Body of pancreas (tissue), 4 donors: ENCODE results near the gene ERC1. TPM values are rescaled to one million over a fixed set of nuclear protein-coding genes. Genes with fewer than 3 reads are reported as not detected.
A peak's percentile ranks its signal among the peaks of the same experiment; 100 is the strongest.

Experiments used
- ATAC-seq: fragments of 150-250 bp; one replicate; pipeline ENCODE4 v1.9.1; 2016
- DNase-seq, 4 donors: peaks; one replicate each; pipeline ENCODE4 v3.0.0-alpha.2; 2019
- H3K27ac ChIP-seq, 4 donors: fragments of 200-600 bp; sonication (generic); 1 replicate in 3 of 4; 2 replicates in 1 of 4; pipeline versions ENCODE4 v1.5.1 to v1.6.1; 2016 to 2019; ENCODE audit warnings: mild to moderate bottlenecking in 1 of 4, mixed read lengths in 1 of 4, moderate library complexity in 1 of 4
- H3K27me3 ChIP-seq, 2 donors: fragments of 200-600 bp; sonication (generic); one replicate each; pipeline ENCODE4 v1.6.0; 2016; ENCODE audit warnings: mild to moderate bottlenecking in 1 of 2
- H3K36me3 ChIP-seq, 2 donors: fragments of 200-600 bp; sonication (generic); replicated peaks in 1 of 2; 2 replicates each; pipeline ENCODE4 v1.5.1; 2016; ENCODE audit warnings: low read depth in 2 of 2; ENCODE audit not compliant: insufficient read depth in 1 of 2
- H3K4me1 ChIP-seq: fragments of 200-600 bp; sonication (generic); one replicate; pipeline ENCODE4 v1.6.0; 2016
- H3K4me3 ChIP-seq, 2 donors: fragments of 200-600 bp; sonication (generic); 1 replicate in 1 of 2; 2 replicates in 1 of 2; pipeline ENCODE4 v1.5.1; 2016 to 2019
- H3K9me3 ChIP-seq, 3 donors: fragments of 200-600 bp; sonication (generic); 1 replicate in 2 of 3; 2 replicates in 1 of 3; pipeline ENCODE4 v1.5.1; 2016
- CTCF ChIP-seq, 7 experiments: fragments of 450-650 bp in 4 of 7; fragments of 200-600 bp in 3 of 7; sonication (generic) in 3 of 7; IDR thresholded peaks; one replicate each; pipeline ENCODE4 v1.5.1; 2016 to 2019; ENCODE audit warnings: antibody characterized with exemption in 7 of 7
- POLR2A ChIP-seq, 3 donors: fragments of 450-650 bp; IDR thresholded peaks; one replicate each; pipeline ENCODE4 v1.6.1; 2016; ENCODE audit warnings: antibody characterized with exemption in 3 of 3, mild to moderate bottlenecking in 2 of 3
- WGBS, 2 donors: methylation state at CpG; one replicate each; pipeline ENCODE4 v1.1.5; 2017; 5-methylcytosine and 5-hydroxymethylcytosine counted together
- intact Hi-C: fragments of 100-400 bp; cut with DNase I; formaldehyde crosslinking; loops from one replicate; pipeline ENCODE4 v1.15.1; 2023
- total RNA-seq, 2 donors: library from RNA; depleted of rRNA; stranded (reverse); fragments of >200 nt; gene quantifications; one replicate each; pipeline ENCODE4 v1.1.0, GENCODE V29; 2016

ERC1 gene
- total RNA-seq, 2 donors from 2014 or later: 20.8 to 29.0 TPM

GRCh38 chr12:1201030-1201429, 210.0 kb downstream of the ERC1 start:
- Histone ChIP-seq H3K27ac (no peak overlapping the region), H3K36me3 (no peaks in the 10 kb centered on the region), H3K9me3 (no peaks in the 10 kb centered on the region), H3K27me3 (no peaks in the 10 kb centered on the region), H3K4me1 (peaks cover 6% of the 10 kb centered on the region), H3K4me3 (no peak overlapping the region)
- WGBS, 2 donors: 89% methylated on average over 2 of the region's 2 CpGs
- no peak for TF ChIP-seq POLR2A (IDR thresholded peaks at IDR 0.05)
- TF ChIP-seq CTCF (IDR thresholded peaks at IDR 0.05): no peak
- DNase-seq: no peak
- intact Hi-C loops: no loop called here
- no peak for ATAC-seq

- 96 to 97% methylated on average over 1 of the region's 1 CpG for WGBS, 2 donors
- H3K4me3 ChIP-seq: no peak overlapping the region
- TF ChIP-seq CTCF (IDR thresholded peaks at IDR 0.05) (no peak), POLR2A (IDR thresholded peaks at IDR 0.05) (no peak)
- H3K4me1 ChIP-seq: peaks cover 6% of the 10 kb centered on the region
- ATAC-seq (no peak), DNase-seq (no peak)
- H3K27me3 ChIP-seq: no peaks in the 10 kb centered on the region
- intact Hi-C loops: no loop called here
- H3K27ac ChIP-seq: no peak overlapping the region
- H3K36me3 ChIP-seq: no peaks in the 10 kb centered on the region
- H3K9me3 ChIP-seq: no peaks in the 10 kb centered on the region
Measured at GRCh38 chr12:1201886-1202285, 210.9 kb downstream of the ERC1 start.

GRCh38 chr12:1203735-1204019, 212.7 kb downstream of the ERC1 start:
- Histone ChIP-seq H3K9me3 (no peaks in the 10 kb centered on the region), H3K4me1 (peaks cover 6% of the 10 kb centered on the region), H3K36me3 (no peaks in the 10 kb centered on the region), H3K27ac (no peak overlapping the region), H3K4me3 (no peak overlapping the region), H3K27me3 (no peaks in the 10 kb centered on the region)
- DNase-seq: no peak
- intact Hi-C loops: no loop called here
- TF ChIP-seq CTCF (IDR thresholded peaks at IDR 0.05) (no peak), POLR2A (IDR thresholded peaks at IDR 0.05) (no peak)
- no peak for ATAC-seq

- no peaks in the 10 kb centered on the region for H3K9me3 ChIP-seq
- 48 to 62% methylated on average over 6 of the region's 6 CpGs for WGBS, 2 donors
- H3K27ac ChIP-seq: peak overlapping the region in 2 of 4 donors; percentile 16 to 42
- ATAC-seq (no peak), DNase-seq (no peak)
- TF ChIP-seq CTCF (IDR thresholded peaks at IDR 0.05): no peak
- no peak for TF ChIP-seq POLR2A (IDR thresholded peaks at IDR 0.05)
- peaks cover 3% of the 10 kb centered on the region for H3K4me1 ChIP-seq
- no peaks in the 10 kb centered on the region for H3K27me3 ChIP-seq
- no peaks in the 10 kb centered on the region for H3K36me3 ChIP-seq
- intact Hi-C loops: no loop called here
- no peak overlapping the region for H3K4me3 ChIP-seq
Measured at GRCh38 chr12:1204581-1205121, 213.6 kb downstream of the ERC1 start.

- Histone ChIP-seq H3K9me3 (no peaks in the 10 kb centered on the region), H3K4me1 (no peaks in the 10 kb centered on the region), H3K36me3 (no peaks in the 10 kb centered on the region), H3K27me3 (no peaks in the 10 kb centered on the region), H3K4me3 (no peak overlapping the region), H3K27ac (no peak overlapping the region)
- WGBS, 2 donors: 66 to 67% methylated on average over 4 of the region's 4 CpGs
- intact Hi-C loops: no loop called here
- ATAC-seq (no peak), DNase-seq (no peak)
- TF ChIP-seq CTCF (IDR thresholded peaks at IDR 0.05): no peak
- TF ChIP-seq POLR2A (IDR thresholded peaks at IDR 0.05): no peak
Measured at GRCh38 chr12:1205512-1206060, 214.6 kb downstream of the ERC1 start.
